HCT116 (cell line): Measurements from ENCODE around the gene AASDH. TPM values are rescaled to one million over a fixed set of nuclear protein-coding genes. Genes with fewer than 3 reads are reported as not detected.

Experiments
- ATAC-seq: fragments of 200-7000 bp; cut with Tn5 transposase; 2 replicates; pipeline ENCODE4 v1.9.1; 2020; ENCODE audit warnings: mild to moderate bottlenecking, moderate library complexity
- BruUV-seq: library from RNA; stranded (reverse); fragments of 400-500 nt; replicated peaks from 2 replicates; lab custom pipeline; 2021; lab: Mats Ljungman, UMichigan
- CTCF ChIA-PET: fragments of 300-600 bp; sonication (Branson Sonifier 250); formaldehyde crosslinking; loops from one replicate; lab custom pipeline; 2021; ENCODE audit warnings: antibody characterized with exemption; lab: Charles Lee
- POLR2A ChIA-PET: fragments of 300-600, 350-600 bp; sonication (Branson Sonifier 250); formaldehyde crosslinking; loops from one replicate; lab custom pipeline; 2021; ENCODE audit warnings: antibody characterized with exemption; lab: Charles Lee
- RAD21 ChIA-PET, 2 experiments: fragments of 300-600 bp; sonication (Branson Sonifier 250); formaldehyde crosslinking; loops; one replicate each; lab custom pipeline; 2023; ENCODE audit warnings: low total read pairs in 2 of 2; ENCODE audit not compliant: uncharacterized antibody in 2 of 2, unreplicated experiment in 2 of 2, low non-redundant PET in 1 of 2; lab: Charles Lee
- DNase-seq: peaks from one replicate; pipeline ENCODE4 v3.0.0-alpha.2; 2010; ENCODE audit warnings: low read depth, low spot score
- H2AFZ ChIP-seq: fragments of 200-600 bp; shearing (Covaris generic), sonication (generic); 2 replicates; pipeline ENCODE4 v1.6.1; 2017; ENCODE audit warnings: low read depth, mixed run types, mixed read lengths, antibody characterized with exemption, low read length; ENCODE audit not compliant: poor library complexity, severe bottlenecking
- H3K27ac ChIP-seq: 2 replicates; pipeline ENCODE4 v1.5.1; 2012; ENCODE audit warnings: low read depth, low read length
- H3K27me3 ChIP-seq: fragments of 200-600 bp; sonication (generic); 2 replicates; pipeline ENCODE4 v1.6.1; 2016; ENCODE audit warnings: mixed run types, low read length, mixed read lengths; ENCODE audit not compliant: insufficient read depth
- H3K36me3 ChIP-seq, 2 experiments: fragments of 200-500 bp in 1 of 2; fragments of 200-600 bp in 1 of 2; sonication (Bioruptor generic) in 1 of 2; sonication (generic) in 1 of 2; 2 replicates each; pipeline versions ENCODE4 v1.5.1 to v1.6.1; 2014 to 2016; ENCODE audit warnings: low read length in 2 of 2, inconsistent platforms in 1 of 2, mixed read lengths in 1 of 2, mixed run types in 1 of 2; ENCODE audit not compliant: insufficient read depth in 2 of 2, control insufficient read depth in 1 of 2
- H3K4me1 ChIP-seq, 2 experiments: fragments of 200-600 bp in 1 of 2; sonication (generic) in 1 of 2; 2 replicates each; pipeline versions ENCODE4 v1.5.1 to v1.6.1; 2012 to 2017; ENCODE audit warnings: low read length in 2 of 2, inconsistent platforms in 1 of 2, mild to moderate bottlenecking in 1 of 2, mixed read lengths in 1 of 2, mixed run types in 1 of 2, moderate library complexity in 1 of 2; ENCODE audit not compliant: insufficient read depth in 2 of 2, control insufficient read depth in 1 of 2
- H3K4me2 ChIP-seq: fragments of 200-600 bp; sonication (generic); 2 replicates; pipeline ENCODE4 v1.6.1; 2017; ENCODE audit warnings: mixed run types, low read length, mixed read lengths
- H3K4me3 ChIP-seq, 2 experiments: fragments of 200-600 bp in 1 of 2; sonication (generic) in 1 of 2; replicated peaks in 1 of 2; 2 replicates each; pipeline ENCODE4 v1.5.1; 2011 to 2016; ENCODE audit warnings: low read length in 2 of 2, control low read depth in 1 of 2, low read depth in 1 of 2, mild to moderate bottlenecking in 1 of 2, mixed read lengths in 1 of 2, mixed run types in 1 of 2
- H3K79me2 ChIP-seq: fragments of 200-600 bp; sonication (generic); 2 replicates; pipeline ENCODE4 v1.6.1; 2017; ENCODE audit warnings: mild to moderate bottlenecking, mixed run types, low read length, moderate library complexity, mixed read lengths; ENCODE audit not compliant: insufficient read depth
- H3K9ac ChIP-seq: fragments of 200-600 bp; sonication (generic); 2 replicates; pipeline ENCODE4 v1.6.1; 2016; ENCODE audit warnings: low read length, mixed read lengths
- H3K9me2 ChIP-seq: fragments of 200-600 bp; sonication (generic), shearing (Covaris generic); 2 replicates; pipeline ENCODE4 v1.6.1; 2017; ENCODE audit warnings: mixed run types, mild to moderate bottlenecking, moderate library complexity; ENCODE audit not compliant: insufficient read depth
- H3K9me3 ChIP-seq, 2 experiments: fragments of 200-500 bp in 1 of 2; fragments of 200-600 bp in 1 of 2; sonication (Bioruptor generic) in 1 of 2; sonication (generic) in 1 of 2; 2 replicates each; pipeline ENCODE4 v1.6.1; 2014 to 2017; ENCODE audit warnings: low read length in 2 of 2, mixed read lengths in 2 of 2, inconsistent platforms in 1 of 2, low read depth in 1 of 2, mild to moderate bottlenecking in 1 of 2, mixed run types in 1 of 2, moderate library complexity in 1 of 2; ENCODE audit not compliant: control insufficient read depth in 1 of 2, insufficient read depth in 1 of 2
- H4K20me1 ChIP-seq: fragments of 200-600 bp; sonication (generic), shearing (Covaris generic); 2 replicates; pipeline ENCODE4 v1.6.1; 2017; ENCODE audit warnings: mixed run types, mild to moderate bottlenecking, moderate library complexity; ENCODE audit not compliant: insufficient read depth
- CBX3 ChIP-seq: IDR thresholded peaks from 2 replicates; pipeline ENCODE4 v1.6.1; 2012; ENCODE audit warnings: low read depth
- CEBPB ChIP-seq: IDR thresholded peaks from 2 replicates; pipeline ENCODE4 v1.6.1; 2012; ENCODE audit warnings: low read depth
- ELF1 ChIP-seq: IDR thresholded peaks from 2 replicates; pipeline ENCODE4 v1.6.1; 2012; ENCODE audit warnings: low read depth, borderline replicate concordance
- EZH2 ChIP-seq: fragments of 200-600 bp; sonication (generic); IDR thresholded peaks from 2 replicates; pipeline ENCODE4 v1.6.1; 2017; ENCODE audit warnings: antibody characterized with exemption, mixed run types
- EZH2phosphoT487 ChIP-seq: fragments of 200-600 bp; IDR thresholded peaks from 2 replicates; pipeline ENCODE4 v1.6.1; 2018; ENCODE audit warnings: antibody characterized with exemption, borderline replicate concordance
- FOSL1 ChIP-seq: IDR thresholded peaks from 2 replicates; pipeline ENCODE4 v1.6.1; 2012; ENCODE audit warnings: low read depth
- JUND ChIP-seq: IDR thresholded peaks from 2 replicates; pipeline ENCODE4 v1.6.1; 2012
- POLR2A ChIP-seq: IDR thresholded peaks from 2 replicates; pipeline ENCODE4 v1.7.0; 2011; ENCODE audit warnings: borderline replicate concordance; ENCODE audit not compliant: insufficient read depth, insufficient read length; ENCODE audit errors: extremely low read depth
- SIN3A ChIP-seq: IDR thresholded peaks from 2 replicates; pipeline ENCODE4 v1.6.1; 2012; ENCODE audit warnings: low read depth
- SP1 ChIP-seq: IDR thresholded peaks from 2 replicates; pipeline ENCODE4 v1.6.1; 2012; ENCODE audit warnings: low read depth
- TCF7L2 ChIP-seq: IDR thresholded peaks from 2 replicates; pipeline ENCODE4 v1.7.0; 2011; ENCODE audit warnings: borderline replicate concordance, inconsistent platforms; ENCODE audit not compliant: insufficient read depth, insufficient read length; ENCODE audit errors: extremely low read depth
- YY1 ChIP-seq: IDR thresholded peaks from 2 replicates; pipeline ENCODE4 v1.6.1; 2011; ENCODE audit warnings: low read length, low read depth, moderate library complexity, mild to moderate bottlenecking; ENCODE audit not compliant: insufficient replicate concordance; ENCODE audit errors: extremely low read depth
- ZFX ChIP-seq: fragments of 450-650 bp; IDR thresholded peaks from 2 replicates; pipeline ENCODE4 v1.6.1; 2017
- intact Hi-C: fragments of 100-400 bp; cut with micrococcal nuclease; formaldehyde crosslinking; loops from 2 replicates; pipeline ENCODE4 v1.10.0; 2022
- total RNA-seq: library from RNA; stranded (reverse); gene quantifications from one replicate; pipeline ENCODE4 v1.2.1, GENCODE V29; 2021; ENCODE audit not compliant: unreplicated experiment
- TF ChIP-seq, protein P1 (sequence below): IDR thresholded peaks from 2 replicates; pipeline ENCODE4 v1.6.1; 2012

Gene AASDH
- total RNA-seq, 1 experiment from 2014 or later, result 13.7 TPM

DNA sequence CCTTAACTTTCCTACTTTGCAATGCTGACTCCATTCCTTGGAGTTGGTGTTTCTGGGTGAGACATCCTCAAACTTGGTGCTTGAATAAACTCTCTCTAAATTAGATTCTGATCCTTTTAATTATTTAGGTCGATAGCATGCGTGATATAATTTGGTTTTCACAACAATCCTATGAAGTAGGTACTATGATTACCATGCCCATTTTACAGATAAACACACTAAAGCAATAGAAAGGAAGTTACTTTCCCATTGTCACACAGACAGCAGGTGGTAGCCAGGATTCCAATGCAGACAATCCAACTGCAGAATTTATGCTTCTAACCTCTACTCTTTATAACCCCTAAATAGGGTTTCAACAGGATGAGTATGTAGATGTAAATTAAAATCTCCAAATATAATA is 21.7 kb upstream of the AASDH start:
- no TSS peak for BruUV-seq
- ATAC-seq, result no peak
- Histone ChIP-seq H3K27me3 (no peaks in the 10 kb centered on the region), H2AFZ (no peak overlapping the region), H3K36me3 (peaks cover 22 to 23% of the 10 kb centered on the region in 2 experiments; a peak in 3 of 4 replicates), H3K9ac (no peak overlapping the region), H4K20me1 (peaks cover 31% of the 10 kb centered on the region; the same call in 1 of the 2 replicates), H3K4me3 (no peak overlapping the region), H3K4me1 (peaks cover 16 to 32% of the 10 kb centered on the region in 2 experiments), H3K79me2 (peaks cover 99% of the 10 kb centered on the region), H3K9me3 (no peaks in the 10 kb centered on the region), H3K4me2 (no peak overlapping the region), H3K9me2 (no peaks in the 10 kb centered on the region), H3K27ac (no peak overlapping the region)
- intact Hi-C loops, result no loop called here
- POLR2A ChIA-PET, result interaction anchor here (1.5 to 3.3 kb wide), 2 partner anchors 13 to 22 kb away, joined by 3 to 13 read pairs; partner anchors contain the start of gene AASDH
- TF ChIP-seq TCF7L2 (no peak), EZH2phosphoT487 (no peak), SP1 (no peak), ZFX (no peak), SIN3A (no peak), CBX3 (no peak), FOSL1 (no peak), CEBPB (no peak), EZH2 (no peak), ELF1 (no peak), POLR2A (no peak), YY1 (no peak), JUND (no peak)
- TF ChIP-seq, protein P1, sequence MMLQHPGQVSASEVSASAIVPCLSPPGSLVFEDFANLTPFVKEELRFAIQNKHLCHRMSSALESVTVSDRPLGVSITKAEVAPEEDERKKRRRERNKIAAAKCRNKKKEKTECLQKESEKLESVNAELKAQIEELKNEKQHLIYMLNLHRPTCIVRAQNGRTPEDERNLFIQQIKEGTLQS, result no peak
- RAD21 ChIA-PET, result no interaction called here
- DNase-seq, result no peak
- CTCF ChIA-PET, result no interaction called here
